Panc1 (cell line): ENCODE measurements around the gene MARCHF3.

Source experiments
- CTCF ChIP-seq: fragments of 450-650 bp; IDR thresholded peaks from 2 replicates; pipeline ENCODE4 v1.5.1; 2017; ENCODE audit warnings: mild to moderate bottlenecking
- POLR2AphosphoS5 ChIP-seq: IDR thresholded peaks from 2 replicates; pipeline ENCODE4 v1.6.1; 2012; ENCODE audit warnings: mild to moderate bottlenecking, low read depth, low read length, moderate library complexity
- SIN3A ChIP-seq: IDR thresholded peaks from 2 replicates; pipeline ENCODE4 v1.6.1; 2012; ENCODE audit warnings: low read depth, mild to moderate bottlenecking, low read length, moderate library complexity, borderline replicate concordance; ENCODE audit not compliant: insufficient read depth

DNA sequence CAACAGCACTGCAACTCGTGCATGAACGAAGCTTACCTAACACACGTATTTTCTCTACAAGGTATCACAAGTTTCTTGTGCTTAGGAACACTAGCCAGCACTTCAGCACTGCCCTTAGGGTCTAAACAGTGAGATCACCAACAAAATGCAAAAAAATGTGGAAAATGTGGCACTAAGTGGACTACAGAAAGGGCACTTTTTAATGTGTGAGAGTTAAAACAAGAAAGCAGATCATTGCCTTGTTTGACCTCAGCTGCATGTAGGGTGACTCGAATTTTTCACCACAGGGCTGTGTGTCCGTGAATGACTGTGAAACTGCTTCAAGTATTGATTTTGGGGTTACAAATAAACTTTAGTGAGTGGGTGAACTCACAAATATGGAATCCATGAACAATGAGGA is 90.5 kb downstream of the MARCHF3 start:
- TF ChIP-seq CTCF (no peak), SIN3A (no peak), POLR2AphosphoS5 (no peak)
